D721Med (cell line): ENCODE data around the gene PNPLA7.

Experiments used
- DNase-seq: peaks from one replicate; pipeline ENCODE4 v3.0.0; 2011; ENCODE audit warnings: low spot score; ENCODE audit not compliant: insufficient read length
- FAIRE-seq: peaks from 2 replicates; lab custom pipeline; 2011; peaks lifted over from hg19 to GRCh38; lab: Jason Lieb, UNC
- TF ChIP-seq, protein P1 (sequence below): IDR thresholded peaks from 2 replicates; pipeline ENCODE4 v1.5.1; 2012; ENCODE audit warnings: mild to moderate bottlenecking, control low read depth; ENCODE audit not compliant: insufficient read depth; ENCODE audit errors: missing control alignments

Gene PNPLA7

DNA sequence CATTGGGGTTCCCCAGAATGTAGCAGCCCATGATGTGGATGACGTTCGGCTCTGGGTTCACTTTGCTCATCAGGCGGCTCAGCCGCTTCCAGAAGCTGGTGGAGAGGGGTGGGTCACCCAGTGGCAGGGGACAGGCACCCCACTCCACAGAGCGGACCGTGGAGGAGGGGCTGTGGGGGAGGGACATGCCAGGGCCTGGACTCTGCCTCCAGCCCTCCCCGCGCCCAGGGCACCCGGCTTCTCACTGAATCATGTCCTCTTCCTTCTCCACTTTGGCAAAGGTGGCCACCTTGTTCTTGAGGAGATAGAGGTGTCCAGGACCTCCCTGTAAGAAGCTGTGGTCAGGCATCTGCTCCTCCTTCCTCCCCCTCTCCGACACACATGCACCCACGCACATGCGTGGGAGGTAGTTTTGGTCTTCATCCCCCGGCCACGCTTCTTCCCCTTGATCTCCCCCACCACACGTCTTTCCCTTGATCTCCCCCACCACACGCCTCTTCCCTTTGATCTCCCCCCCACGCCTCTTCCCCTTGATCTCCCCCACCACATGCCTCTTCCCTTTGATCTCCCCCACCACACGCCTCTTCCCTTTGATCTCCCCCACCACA lies 100.2 kb downstream of the PNPLA7 start:
- no peak for FAIRE-seq
- DNase-seq: no peak
- TF ChIP-seq, protein P1, sequence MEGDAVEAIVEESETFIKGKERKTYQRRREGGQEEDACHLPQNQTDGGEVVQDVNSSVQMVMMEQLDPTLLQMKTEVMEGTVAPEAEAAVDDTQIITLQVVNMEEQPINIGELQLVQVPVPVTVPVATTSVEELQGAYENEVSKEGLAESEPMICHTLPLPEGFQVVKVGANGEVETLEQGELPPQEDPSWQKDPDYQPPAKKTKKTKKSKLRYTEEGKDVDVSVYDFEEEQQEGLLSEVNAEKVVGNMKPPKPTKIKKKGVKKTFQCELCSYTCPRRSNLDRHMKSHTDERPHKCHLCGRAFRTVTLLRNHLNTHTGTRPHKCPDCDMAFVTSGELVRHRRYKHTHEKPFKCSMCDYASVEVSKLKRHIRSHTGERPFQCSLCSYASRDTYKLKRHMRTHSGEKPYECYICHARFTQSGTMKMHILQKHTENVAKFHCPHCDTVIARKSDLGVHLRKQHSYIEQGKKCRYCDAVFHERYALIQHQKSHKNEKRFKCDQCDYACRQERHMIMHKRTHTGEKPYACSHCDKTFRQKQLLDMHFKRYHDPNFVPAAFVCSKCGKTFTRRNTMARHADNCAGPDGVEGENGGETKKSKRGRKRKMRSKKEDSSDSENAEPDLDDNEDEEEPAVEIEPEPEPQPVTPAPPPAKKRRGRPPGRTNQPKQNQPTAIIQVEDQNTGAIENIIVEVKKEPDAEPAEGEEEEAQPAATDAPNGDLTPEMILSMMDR: no peak

- FAIRE-seq (no peak), DNase-seq (no peak)
- TF ChIP-seq, protein P1: no peak
Measured at GRCh38 chr9:137449081-137449844, 100.9 kb downstream of the PNPLA7 start.

DNA sequence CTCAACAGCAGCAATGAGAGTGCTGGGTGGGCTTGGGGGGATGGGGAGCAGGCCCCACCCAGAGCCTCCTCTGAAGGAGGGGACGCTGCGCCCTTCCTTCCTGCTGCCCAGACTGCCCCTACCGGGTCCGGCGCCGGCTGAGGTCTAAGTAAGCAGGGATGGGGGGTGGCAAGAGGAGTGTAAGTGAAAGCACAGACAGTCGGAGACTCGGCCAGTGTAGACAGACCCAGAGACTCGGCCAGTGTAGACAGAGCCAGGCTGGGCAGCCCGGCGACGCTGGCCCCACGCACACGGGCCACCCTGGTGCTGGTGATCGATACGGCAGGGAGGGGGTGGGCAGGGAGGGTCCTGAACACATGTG lies 101.6 kb downstream of the PNPLA7 start:
- TF ChIP-seq, protein P1: no peak
- FAIRE-seq: no peak
- DNase-seq: no peak

DNA sequence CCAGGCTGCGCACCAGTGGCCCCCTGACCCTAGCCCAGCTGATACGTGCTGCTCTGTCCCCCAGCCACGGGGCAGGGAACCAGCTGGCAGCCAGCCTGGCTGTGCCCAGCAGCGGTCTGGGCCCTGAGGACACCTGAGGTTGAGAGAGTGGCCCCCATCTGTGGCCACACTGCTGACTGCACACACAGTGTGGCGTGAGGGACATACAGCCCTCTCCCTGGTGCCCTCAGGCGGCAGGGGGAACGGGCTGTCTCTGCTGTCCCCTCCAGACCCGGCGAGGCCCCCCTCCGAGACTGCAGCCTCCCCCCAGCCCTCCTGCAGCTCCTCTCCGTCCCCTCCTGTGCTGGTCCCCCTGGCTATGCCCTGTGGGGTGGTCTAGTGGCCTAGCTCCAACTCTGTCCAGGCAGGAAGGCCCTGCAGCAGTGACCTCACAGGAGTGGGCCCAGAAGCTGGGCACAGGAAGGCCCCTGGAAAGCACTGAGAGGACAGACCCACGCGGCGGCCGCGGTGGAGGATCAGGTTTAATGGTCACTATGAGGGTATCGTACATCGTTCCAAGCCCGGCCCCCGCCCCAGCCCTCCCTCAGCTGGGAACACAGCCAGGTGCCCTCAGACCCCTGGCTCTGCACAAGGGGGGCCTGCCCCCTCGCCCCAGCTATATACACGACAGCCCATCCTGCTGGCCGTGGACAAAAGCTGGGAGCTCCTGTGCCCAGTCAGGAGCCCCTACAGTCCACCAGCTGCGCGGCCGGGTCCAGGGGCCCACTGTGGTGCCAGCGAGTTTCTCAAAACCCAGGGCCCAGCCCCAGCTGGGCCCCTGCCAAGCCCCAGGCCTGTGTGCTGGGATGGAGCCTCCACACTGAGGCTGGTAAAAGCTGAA lies 102.2 kb downstream of the PNPLA7 start:
- TF ChIP-seq, protein P1: no peak
- no peak for FAIRE-seq
- no peak for DNase-seq

DNA sequence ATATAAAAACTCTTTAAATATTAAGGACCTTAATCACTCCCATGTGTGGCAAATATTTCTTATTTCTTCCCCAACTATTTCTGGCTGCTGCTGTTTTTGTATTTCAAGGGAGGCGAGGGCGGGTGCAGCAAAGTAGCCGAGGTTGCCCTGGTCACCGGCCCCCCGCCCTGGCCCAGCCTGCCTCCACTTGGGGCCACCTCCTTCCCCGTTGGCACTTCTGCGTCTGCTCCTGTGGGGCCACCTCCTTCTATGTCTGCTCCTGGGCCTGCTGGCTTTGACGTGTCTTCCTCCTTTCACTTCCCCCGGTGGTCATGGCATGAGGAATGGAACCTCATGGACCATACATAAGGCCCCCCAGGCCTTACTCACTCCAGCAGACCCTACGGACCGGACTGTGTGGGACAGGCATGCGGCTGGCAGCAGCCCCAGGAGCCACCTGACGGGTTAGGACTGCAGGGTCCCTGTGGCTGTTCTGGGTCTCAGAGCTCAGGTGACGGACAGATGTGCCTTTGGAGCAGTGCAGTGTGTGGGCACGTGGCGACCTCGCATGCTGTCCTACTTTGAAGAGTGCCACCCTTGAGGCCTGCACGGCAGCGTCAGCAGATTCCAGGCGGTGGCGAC lies 103.2 kb downstream of the PNPLA7 start:
- TF ChIP-seq, protein P1: no peak
- DNase-seq (no peak), FAIRE-seq (no peak)

- TF ChIP-seq, protein P1: no peak
- FAIRE-seq (no peak), DNase-seq (no peak)
Measured at GRCh38 chr9:137445930-137446431, 104.2 kb downstream of the PNPLA7 start.
